ENCODE results near the gene SPINK6.

SPINK6 gene

DNA sequence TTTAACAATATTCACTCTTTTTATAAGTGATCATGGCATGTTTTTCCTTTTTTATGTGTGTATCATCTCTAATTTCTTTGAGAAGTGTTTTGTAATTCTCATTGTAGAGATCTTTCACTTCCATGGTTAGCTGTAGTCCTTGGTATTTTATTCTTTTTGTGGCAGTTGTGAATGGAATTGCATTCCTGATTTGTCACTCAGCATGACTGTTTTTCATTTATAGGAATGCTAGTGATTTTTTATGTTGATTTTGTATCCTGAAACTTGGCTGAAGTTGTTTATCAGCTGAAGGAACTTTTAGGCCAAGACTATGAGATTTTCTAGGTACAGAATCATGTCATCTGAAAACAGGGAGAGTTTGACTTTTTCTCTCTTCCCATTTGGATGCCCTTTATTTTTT is 52.6 kb downstream of the SPINK6 start:
- H3K4me1 ChIP-seq (ENCODE audit: insufficient read depth, insufficient read length): no peaks in the 10 kb centered on the region
- TF ChIP-seq SUZ12 (IDR thresholded peaks at IDR 0.05; ENCODE audit: extremely low read depth, insufficient read depth, insufficient read length) (no peak), ZNF274 (IDR thresholded peaks at IDR 0.05; ENCODE audit: low read depth, low read length) (no peak), YY1 (IDR thresholded peaks at IDR 0.05; ENCODE audit: insufficient read depth, insufficient read length) (no peak)
- no peak for DNase-seq (ENCODE audit: low read depth, low spot score)
- no peak overlapping the region for H3K9ac ChIP-seq (ENCODE audit: insufficient read length, low read depth)
- H3K27me3 ChIP-seq (ENCODE audit: insufficient read depth, insufficient read length): no peaks in the 10 kb centered on the region
- peaks cover 6% of the 10 kb centered on the region; the same call in 1 of the 2 replicates for H3K9me3 ChIP-seq (ENCODE audit: insufficient read depth, low read length)
- H3K36me3 ChIP-seq (ENCODE audit: insufficient read depth, insufficient read length, low read length): no peaks in the 10 kb centered on the region
- no peak overlapping the region for H3K4me3 ChIP-seq (ENCODE audit: insufficient read length, low read depth)

DNA sequence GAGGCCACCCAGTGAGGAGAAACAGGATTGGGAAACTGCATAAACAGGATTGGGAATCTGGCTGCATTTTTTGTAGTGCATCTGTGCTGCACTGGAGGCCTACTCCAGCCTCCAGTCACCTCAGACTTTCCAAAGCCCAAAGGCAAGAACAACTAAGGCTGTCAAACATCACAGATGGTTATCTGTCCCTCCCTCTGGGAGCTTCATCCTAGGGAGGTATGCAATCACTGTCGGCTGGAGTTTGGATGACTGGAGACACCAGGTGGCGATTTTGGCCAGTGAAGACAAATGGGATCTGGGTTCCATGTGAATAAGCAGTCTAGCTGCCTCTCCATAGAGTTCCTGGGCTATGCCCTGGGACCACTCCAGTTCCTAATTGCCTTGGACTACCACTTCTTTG is 56.4 kb downstream of the SPINK6 start:
- Histone ChIP-seq H3K36me3 (ENCODE audit: insufficient read depth, insufficient read length, low read length) (no peaks in the 10 kb centered on the region), H3K9me3 (ENCODE audit: insufficient read depth, low read length) (peaks cover 6% of the 10 kb centered on the region; the same call in 1 of the 2 replicates), H3K27me3 (ENCODE audit: insufficient read depth, insufficient read length) (no peaks in the 10 kb centered on the region), H3K4me1 (ENCODE audit: insufficient read depth, insufficient read length) (no peaks in the 10 kb centered on the region), H3K9ac (ENCODE audit: insufficient read length, low read depth) (no peak overlapping the region), H3K4me3 (ENCODE audit: insufficient read length, low read depth) (no peak overlapping the region)
- no peak for TF ChIP-seq ZNF274 (IDR thresholded peaks at IDR 0.05; ENCODE audit: low read depth, low read length)
- no peak for TF ChIP-seq SUZ12 (IDR thresholded peaks at IDR 0.05; ENCODE audit: extremely low read depth, insufficient read depth, insufficient read length)
- TF ChIP-seq YY1 (IDR thresholded peaks at IDR 0.05; ENCODE audit: insufficient read depth, insufficient read length): no peak
- DNase-seq (ENCODE audit: low read depth, low spot score): no peak

DNA sequence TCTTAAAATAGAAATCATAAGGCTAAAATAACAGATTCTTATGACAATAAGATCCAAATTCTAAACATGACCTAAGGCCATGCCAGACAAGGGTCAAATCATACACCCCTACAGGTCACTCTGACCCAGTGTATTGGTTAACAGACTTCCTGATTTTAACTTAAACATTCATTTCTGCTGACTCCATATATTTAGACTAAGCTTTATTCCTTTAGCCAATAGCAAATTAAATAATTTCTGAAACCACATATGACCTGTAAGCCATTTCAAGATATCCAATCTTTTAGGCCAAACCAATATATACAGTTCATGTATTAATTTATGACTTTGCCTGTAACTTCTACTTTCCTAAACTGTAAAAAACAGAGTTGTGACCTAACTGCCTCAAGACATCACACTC is 58.4 kb downstream of the SPINK6 start:
- TF ChIP-seq YY1 (IDR thresholded peaks at IDR 0.05; ENCODE audit: insufficient read depth, insufficient read length) (no peak), ZNF274 (IDR thresholded peaks at IDR 0.05; ENCODE audit: low read depth, low read length) (no peak), SUZ12 (IDR thresholded peaks at IDR 0.05; ENCODE audit: extremely low read depth, insufficient read depth, insufficient read length) (no peak)
- H3K4me1 ChIP-seq (ENCODE audit: insufficient read depth, insufficient read length): no peaks in the 10 kb centered on the region
- no peak overlapping the region for H3K4me3 ChIP-seq (ENCODE audit: insufficient read length, low read depth)
- no peak overlapping the region for H3K9ac ChIP-seq (ENCODE audit: insufficient read length, low read depth)
- no peak for DNase-seq (ENCODE audit: low read depth, low spot score)
- no peaks in the 10 kb centered on the region for H3K27me3 ChIP-seq (ENCODE audit: insufficient read depth, insufficient read length)
- H3K9me3 ChIP-seq (ENCODE audit: insufficient read depth, low read length): peaks cover 6% of the 10 kb centered on the region; the same call in 1 of the 2 replicates
- H3K36me3 ChIP-seq (ENCODE audit: insufficient read depth, insufficient read length, low read length): no peaks in the 10 kb centered on the region

Data from NT2/D1 (cell line).